B cell (primary cell): Measurements from ENCODE around the gene SLC2A13.

Experiments
- EZH2 ChIP-seq: IDR thresholded peaks from 2 replicates; pipeline ENCODE4 v1.6.1; 2012; ENCODE audit warnings: borderline replicate concordance, low read depth, mild to moderate bottlenecking, moderate library complexity, low read length; ENCODE audit not compliant: insufficient read depth, poor library complexity, severe bottlenecking
- TF ChIP-seq, protein P1 (sequence below): fragments of 200-600 bp; IDR thresholded peaks from one replicate; pipeline ENCODE4 v1.8.0; 2022; ENCODE audit warnings: antibody characterized with exemption, mild to moderate bottlenecking

DNA sequence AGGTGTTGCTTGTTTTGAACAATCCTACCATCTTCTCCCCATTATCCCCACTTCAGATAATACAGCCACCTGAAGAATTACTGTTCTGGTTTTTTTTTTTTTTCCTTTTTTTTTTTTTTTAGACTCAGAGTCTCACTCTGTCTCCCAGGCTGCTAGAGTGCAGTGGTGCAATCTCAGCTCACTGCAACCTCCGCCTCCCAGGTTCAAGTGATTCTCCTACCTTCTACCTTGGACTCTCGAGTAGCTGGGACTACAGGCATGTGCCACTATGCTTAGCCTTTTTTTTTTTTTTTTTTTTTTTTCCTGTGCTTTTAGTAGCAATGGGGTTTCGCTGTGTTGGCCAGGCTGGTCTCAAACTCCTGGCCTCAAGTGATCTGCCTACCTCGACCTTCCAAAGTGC, 306.9 kb downstream of the SLC2A13 start:
- TF ChIP-seq, protein P1, sequence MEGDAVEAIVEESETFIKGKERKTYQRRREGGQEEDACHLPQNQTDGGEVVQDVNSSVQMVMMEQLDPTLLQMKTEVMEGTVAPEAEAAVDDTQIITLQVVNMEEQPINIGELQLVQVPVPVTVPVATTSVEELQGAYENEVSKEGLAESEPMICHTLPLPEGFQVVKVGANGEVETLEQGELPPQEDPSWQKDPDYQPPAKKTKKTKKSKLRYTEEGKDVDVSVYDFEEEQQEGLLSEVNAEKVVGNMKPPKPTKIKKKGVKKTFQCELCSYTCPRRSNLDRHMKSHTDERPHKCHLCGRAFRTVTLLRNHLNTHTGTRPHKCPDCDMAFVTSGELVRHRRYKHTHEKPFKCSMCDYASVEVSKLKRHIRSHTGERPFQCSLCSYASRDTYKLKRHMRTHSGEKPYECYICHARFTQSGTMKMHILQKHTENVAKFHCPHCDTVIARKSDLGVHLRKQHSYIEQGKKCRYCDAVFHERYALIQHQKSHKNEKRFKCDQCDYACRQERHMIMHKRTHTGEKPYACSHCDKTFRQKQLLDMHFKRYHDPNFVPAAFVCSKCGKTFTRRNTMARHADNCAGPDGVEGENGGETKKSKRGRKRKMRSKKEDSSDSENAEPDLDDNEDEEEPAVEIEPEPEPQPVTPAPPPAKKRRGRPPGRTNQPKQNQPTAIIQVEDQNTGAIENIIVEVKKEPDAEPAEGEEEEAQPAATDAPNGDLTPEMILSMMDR, result no peak
- TF ChIP-seq EZH2, result no peak
